OCI-LY7 (cell line): ENCODE data around the gene NAB2. TPM values are rescaled to one million over a fixed set of nuclear protein-coding genes. Genes with fewer than 3 reads are reported as not detected.

ENCODE experiments used
- BruUV-seq: library from RNA; stranded (reverse); fragments of 400-500 nt; replicated peaks from 2 replicates; lab custom pipeline; 2021; lab: Mats Ljungman, UMichigan
- CTCF ChIA-PET: fragments of 300-600 bp; sonication (Branson Sonifier 250); formaldehyde crosslinking; loops from one replicate; lab custom pipeline; 2022; ENCODE audit warnings: antibody characterized with exemption; ENCODE audit not compliant: unreplicated experiment; lab: Charles Lee
- POLR2A ChIA-PET: fragments of 300-600 bp; sonication (Branson Sonifier 250); formaldehyde crosslinking; loops from one replicate; lab custom pipeline; 2022; ENCODE audit warnings: antibody characterized with exemption; lab: Charles Lee
- DNase-seq: peaks from one replicate; pipeline ENCODE4 v3.0.0-alpha.2; 2015; ENCODE audit warnings: low spot score
- H2AFZ ChIP-seq: fragments of 200-600 bp; sonication (generic), shearing (Covaris generic); 2 replicates; pipeline ENCODE4 v1.6.1; 2014; ENCODE audit warnings: mild to moderate bottlenecking, antibody characterized with exemption, low read length, moderate library complexity
- H3K27ac ChIP-seq: fragments of 200-600 bp; sonication (generic); 2 replicates; pipeline ENCODE4 v1.5.1; 2014; ENCODE audit warnings: mixed run types, low read depth, mild to moderate bottlenecking, moderate library complexity, low read length, inconsistent platforms; ENCODE audit not compliant: poor library complexity, severe bottlenecking
- H3K36me3 ChIP-seq: fragments of 200-600 bp; sonication (generic); 2 replicates; pipeline ENCODE4 v1.6.1; 2014; ENCODE audit warnings: mild to moderate bottlenecking, antibody characterized with exemption, low read length, moderate library complexity, mixed read lengths; ENCODE audit not compliant: insufficient read depth
- H3K4me1 ChIP-seq: fragments of 200-600 bp; sonication (generic); 2 replicates; pipeline ENCODE4 v1.5.1; 2014; ENCODE audit warnings: mild to moderate bottlenecking, low read length; ENCODE audit not compliant: insufficient read depth, poor library complexity, severe bottlenecking
- H3K4me2 ChIP-seq: fragments of 200-600 bp; sonication (generic); 2 replicates; pipeline ENCODE4 v1.6.1; 2014; ENCODE audit warnings: mild to moderate bottlenecking, low read length
- H3K4me3 ChIP-seq: fragments of 200-600 bp; sonication (generic); 2 replicates; pipeline ENCODE4 v1.5.1; 2014; ENCODE audit warnings: mild to moderate bottlenecking, low read depth, low read length; ENCODE audit not compliant: poor library complexity, severe bottlenecking
- H3K79me2 ChIP-seq: fragments of 200-600 bp; sonication (generic); 2 replicates; pipeline ENCODE4 v1.6.1; 2016; ENCODE audit warnings: low read depth, mild to moderate bottlenecking, low read length, moderate library complexity, mixed read lengths; ENCODE audit not compliant: insufficient read depth
- H3K9me2 ChIP-seq: fragments of 200-600 bp; sonication (generic); 2 replicates; pipeline ENCODE4 v1.6.1; 2016; ENCODE audit warnings: mild to moderate bottlenecking, low read length, mixed read lengths; ENCODE audit not compliant: insufficient read depth
- H3K9me3 ChIP-seq: fragments of 200-600 bp; sonication (generic); 2 replicates; pipeline ENCODE4 v1.6.1; 2014; ENCODE audit warnings: mild to moderate bottlenecking, mixed run types, low read length, mixed read lengths
- H4K20me1 ChIP-seq: fragments of 200-600 bp; sonication (generic); 2 replicates; pipeline ENCODE4 v1.6.1; 2014; ENCODE audit warnings: mild to moderate bottlenecking, antibody characterized with exemption, low read length, moderate library complexity, mixed read lengths; ENCODE audit not compliant: insufficient read depth
- CTCF ChIP-seq: fragments of 200-600 bp; sonication (generic); conservative IDR thresholded peaks from 2 replicates; pipeline ENCODE4 v1.5.1; 2014; ENCODE audit warnings: mild to moderate bottlenecking, antibody characterized with exemption, low read length, moderate library complexity, mixed read lengths
- EZH2phosphoT487 ChIP-seq: fragments of 200-600 bp; sonication (generic); IDR thresholded peaks from 2 replicates; pipeline ENCODE4 v1.6.1; 2018; ENCODE audit warnings: low read depth, borderline replicate concordance, mild to moderate bottlenecking, mixed run types, antibody characterized with exemption, low read length, moderate library complexity, mixed read lengths
- intact Hi-C: fragments of 100-400 bp; cut with micrococcal nuclease; formaldehyde crosslinking; loops from one replicate; pipeline ENCODE4 v1.10.0; 2022; ENCODE audit not compliant: unreplicated experiment
- total RNA-seq, 2 experiments: library from RNA; depleted of rRNA in 1 of 2; stranded (reverse); fragments of >200 nt in 1 of 2; shearing (Covaris generic) in 1 of 2; gene quantifications; 2 replicates each; pipeline ENCODE4 v1.2.3, GENCODE V29; 2014 to 2022

The NAB2 gene
- total RNA-seq, 2 experiments from 2014 or later: 6.8 to 8.5 TPM

GRCh38 chr12:57095440-57095839 is 6.5 kb downstream of the NAB2 start:
- peaks cover 76% of the 10 kb centered on the region for H3K36me3 ChIP-seq

GRCh38 chr12:57096099-57096572 is 7.2 kb downstream of the NAB2 start:
- H3K36me3 ChIP-seq: peaks cover 78% of the 10 kb centered on the region
- POLR2A ChIA-PET: no interaction called here
- H3K4me3 ChIP-seq: no peak overlapping the region
- H3K79me2 ChIP-seq: no peaks in the 10 kb centered on the region
- TF ChIP-seq EZH2phosphoT487: no peak
- TF ChIP-seq CTCF: no peak
- no peaks in the 10 kb centered on the region for H3K9me3 ChIP-seq
- H3K9me2 ChIP-seq: no peaks in the 10 kb centered on the region
- CTCF ChIA-PET: no interaction called here
- intact Hi-C loops: no loop called here
- no peak overlapping the region for H3K4me2 ChIP-seq
- DNase-seq: no peak
- no peak overlapping the region for H3K27ac ChIP-seq
- H2AFZ ChIP-seq: no peak overlapping the region
- H3K4me1 ChIP-seq: peaks cover 19% of the 10 kb centered on the region
- BruUV-seq: no TSS peak
- H4K20me1 ChIP-seq: no peaks in the 10 kb centered on the region

More at GRCh38 chr12:57095440-57095839, 6.5 kb downstream of the NAB2 start:
- H3K27ac ChIP-seq: no peak overlapping the region
- H3K79me2 ChIP-seq: no peaks in the 10 kb centered on the region
- no peak overlapping the region for H2AFZ ChIP-seq
- H3K4me3 ChIP-seq: no peak overlapping the region
- no peaks in the 10 kb centered on the region for H4K20me1 ChIP-seq
- intact Hi-C loops: no loop called here
- POLR2A ChIA-PET: interaction anchor here (0.5 kb wide), 1 partner anchor 836 kb away, joined by 3 read pairs; no protein-coding TSS in a partner anchor
- no TSS peak for BruUV-seq
- peaks cover 19% of the 10 kb centered on the region for H3K4me1 ChIP-seq
- no peaks in the 10 kb centered on the region for H3K9me2 ChIP-seq
- H3K9me3 ChIP-seq: no peaks in the 10 kb centered on the region
- CTCF ChIA-PET: interaction anchor here (0.6 kb wide), 1 partner anchor 40 kb away, joined by 3 read pairs; no protein-coding TSS in a partner anchor
- H3K4me2 ChIP-seq: no peak overlapping the region
- no peak for DNase-seq
- TF ChIP-seq EZH2phosphoT487 (no peak), CTCF (no peak)

- ChIA-PET CTCF (interaction anchor here (0.8 kb wide), 1 partner anchor 15 kb away, joined by 4 read pairs; no protein-coding TSS in a partner anchor), POLR2A (interaction anchor here (0.6 to 1.7 kb wide), 2 partner anchors 9 to 28 kb away, joined by 4 read pairs; no protein-coding TSS in a partner anchor)
- Histone ChIP-seq H3K4me1 (peaks cover 19% of the 10 kb centered on the region), H3K27ac (no peak overlapping the region), H3K9me2 (no peaks in the 10 kb centered on the region), H3K4me2 (no peak overlapping the region), H3K79me2 (no peaks in the 10 kb centered on the region), H3K36me3 (peaks cover 82% of the 10 kb centered on the region), H4K20me1 (no peaks in the 10 kb centered on the region), H2AFZ (no peak overlapping the region), H3K9me3 (no peaks in the 10 kb centered on the region), H3K4me3 (no peak overlapping the region)
- intact Hi-C loops: no loop called here
- TF ChIP-seq CTCF: no peak
- TF ChIP-seq EZH2phosphoT487: no peak
- BruUV-seq: no TSS peak
- DNase-seq: no peak
Observed at GRCh38 chr12:57096748-57097553, 8.0 kb downstream of the NAB2 start.
